Activated gamma-delta T cell (primary cell): ENCODE measurements around the gene MAGI3.
"Not testable (repeated sequence)": the region's sequence is repeated elsewhere in the genome, so short reads cannot be mapped to it uniquely, and the experiment has no call there.

Experiments used
- DNase-seq: peaks from one replicate; lab custom pipeline; 2025; lab: John Stamatoyannopoulos, UW

MAGI3 gene

GRCh38 chr1:113442131-113442530 lies 51.8 kb downstream of the MAGI3 start:
- no peak for DNase-seq

- DNase-seq = no peak
Measured at GRCh38 chr1:113444857-113445256, 54.5 kb downstream of the MAGI3 start.

GRCh38 chr1:113451710-113452109 lies 61.4 kb downstream of the MAGI3 start:
- no peak for DNase-seq

- no peak for DNase-seq
Measured at GRCh38 chr1:113452921-113453770, 62.8 kb downstream of the MAGI3 start.

- no peak for DNase-seq
Measured at GRCh38 chr1:113453771-113454083, 63.4 kb downstream of the MAGI3 start.

- no peak for DNase-seq
Measured at GRCh38 chr1:113455374-113455773, 65.1 kb downstream of the MAGI3 start.

GRCh38 chr1:113456967-113457366 lies 66.7 kb downstream of the MAGI3 start:
- no peak for DNase-seq

GRCh38 chr1:113459279-113459678 lies 69.0 kb downstream of the MAGI3 start:
- no peak for DNase-seq

- no peak for DNase-seq
Measured at GRCh38 chr1:113467991-113468390, 77.7 kb downstream of the MAGI3 start.

- DNase-seq = not testable (repeated sequence)
Measured at GRCh38 chr1:113478427-113479195, 88.3 kb downstream of the MAGI3 start.

- no peak for DNase-seq
Measured at GRCh38 chr1:113479713-113480676, 89.7 kb downstream of the MAGI3 start.

- not testable (repeated sequence) for DNase-seq
Measured at GRCh38 chr1:113485131-113485530, 94.8 kb downstream of the MAGI3 start.

GRCh38 chr1:113488576-113489177 lies 98.4 kb downstream of the MAGI3 start:
- DNase-seq = no peak

GRCh38 chr1:113490384-113490783 lies 100.1 kb downstream of the MAGI3 start:
- DNase-seq = no peak

GRCh38 chr1:113493533-113493932 lies 103.2 kb downstream of the MAGI3 start:
- no peak for DNase-seq

- no peak for DNase-seq
Measured at GRCh38 chr1:113505357-113505756, 115.0 kb downstream of the MAGI3 start.

GRCh38 chr1:113507552-113508214 lies 117.4 kb downstream of the MAGI3 start:
- DNase-seq = no peak

- no peak for DNase-seq
Measured at GRCh38 chr1:113508364-113509164, 118.2 kb downstream of the MAGI3 start.

GRCh38 chr1:113509766-113510165 lies 119.5 kb downstream of the MAGI3 start:
- DNase-seq = not testable (repeated sequence)

GRCh38 chr1:113511269-113511668 lies 121.0 kb downstream of the MAGI3 start:
- DNase-seq = no peak
